AG04450 (cell line): Measurements from ENCODE around the gene DHRS1. TPM values are rescaled to one million over a fixed set of nuclear protein-coding genes. Genes with fewer than 3 reads are reported as not detected.
"Not testable (repeated sequence)": the region's sequence is repeated elsewhere in the genome, so short reads cannot be mapped to it uniquely, and the experiment has no call there.

ENCODE experiments used
- CTCF ChIA-PET: fragments of 300-600, 350-600 bp; formaldehyde crosslinking; extraction: SDS; loops from one replicate; lab custom pipeline; 2022; ENCODE audit warnings: antibody characterized with exemption, inconsistent platforms; lab: Charles Lee
- POLR2A ChIA-PET: fragments of 350-600 bp; formaldehyde crosslinking; extraction: SDS; loops from one replicate; lab custom pipeline; 2021; ENCODE audit warnings: antibody characterized with exemption, inconsistent platforms; lab: Yijun Ruan, JAX
- DNase-seq: peaks from one replicate; pipeline ENCODE4 v3.0.0-alpha.2; 2011; ENCODE audit warnings: low read depth, low spot score
- H3K27ac ChIP-seq: one replicate; pipeline ENCODE4 v1.5.1; 2012; ENCODE audit warnings: low read depth, low read length, control low read depth
- H3K27me3 ChIP-seq: one replicate; pipeline ENCODE4 v1.6.0; 2012; ENCODE audit warnings: low read length; ENCODE audit not compliant: control insufficient read depth, insufficient read depth
- H3K4me3 ChIP-seq: 2 replicates; pipeline ENCODE4 v1.5.1; 2011; ENCODE audit warnings: mild to moderate bottlenecking, low read depth, low read length, control low read depth
- H3K9me3 ChIP-seq: 2 replicates; pipeline ENCODE4 v1.5.1; 2012; ENCODE audit warnings: low read length; ENCODE audit not compliant: control insufficient read depth, insufficient read depth
- polyA plus RNA-seq: library from polyadenylated mRNA; depleted of rRNA; stranded (reverse); fragments of >200 nt; gene quantifications from 2 replicates; pipeline ENCODE4 v1.2.3, GENCODE V29; 2011
- TF ChIP-seq, protein P1 (sequence below): IDR thresholded peaks from 2 replicates; pipeline ENCODE4 v1.5.1; 2011; ENCODE audit warnings: low read depth, low read length, control low read depth, inconsistent platforms

DHRS1 gene
- polyA plus RNA-seq, 1 experiment, result 33.8 TPM

DNA sequence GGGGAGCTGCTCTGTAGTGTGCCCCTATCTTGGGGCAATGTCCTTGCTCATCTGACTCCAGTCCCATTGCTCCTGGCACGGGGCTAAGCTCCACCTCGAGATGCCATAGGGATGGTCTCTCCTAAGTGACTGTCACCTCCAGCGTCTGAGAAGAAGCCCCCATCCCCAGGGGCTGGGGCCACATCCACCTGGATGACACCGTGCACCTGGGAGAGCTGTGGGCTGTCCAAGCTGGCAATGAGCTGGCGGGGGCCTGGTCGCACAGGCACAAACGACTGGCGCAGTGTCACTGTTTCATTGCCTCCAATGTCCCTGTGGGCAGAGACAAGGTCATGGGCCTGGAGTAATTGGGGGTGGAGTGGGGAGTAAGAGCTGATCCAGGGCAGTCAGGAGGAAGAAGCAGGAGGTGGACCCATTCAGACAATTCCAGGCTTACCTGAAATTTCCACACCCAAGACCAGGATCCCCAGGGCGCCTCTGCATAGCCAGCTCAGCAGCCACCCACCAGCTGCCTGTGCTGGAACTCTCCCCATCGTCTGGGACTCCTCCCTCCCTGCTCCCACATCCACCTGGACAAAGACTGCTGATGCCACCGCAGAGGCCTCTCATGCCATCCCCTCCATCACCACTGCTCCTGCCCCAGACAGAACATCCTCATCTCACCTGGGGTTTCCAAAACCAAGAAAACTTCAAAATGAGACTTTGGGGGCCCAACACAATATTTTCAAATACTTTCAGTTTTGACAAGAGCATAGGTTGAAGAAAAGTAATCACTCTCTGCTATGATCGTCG, 50.2 kb downstream of the DHRS1 start:
- POLR2A ChIA-PET, result no interaction called here
- TF ChIP-seq, protein P1, sequence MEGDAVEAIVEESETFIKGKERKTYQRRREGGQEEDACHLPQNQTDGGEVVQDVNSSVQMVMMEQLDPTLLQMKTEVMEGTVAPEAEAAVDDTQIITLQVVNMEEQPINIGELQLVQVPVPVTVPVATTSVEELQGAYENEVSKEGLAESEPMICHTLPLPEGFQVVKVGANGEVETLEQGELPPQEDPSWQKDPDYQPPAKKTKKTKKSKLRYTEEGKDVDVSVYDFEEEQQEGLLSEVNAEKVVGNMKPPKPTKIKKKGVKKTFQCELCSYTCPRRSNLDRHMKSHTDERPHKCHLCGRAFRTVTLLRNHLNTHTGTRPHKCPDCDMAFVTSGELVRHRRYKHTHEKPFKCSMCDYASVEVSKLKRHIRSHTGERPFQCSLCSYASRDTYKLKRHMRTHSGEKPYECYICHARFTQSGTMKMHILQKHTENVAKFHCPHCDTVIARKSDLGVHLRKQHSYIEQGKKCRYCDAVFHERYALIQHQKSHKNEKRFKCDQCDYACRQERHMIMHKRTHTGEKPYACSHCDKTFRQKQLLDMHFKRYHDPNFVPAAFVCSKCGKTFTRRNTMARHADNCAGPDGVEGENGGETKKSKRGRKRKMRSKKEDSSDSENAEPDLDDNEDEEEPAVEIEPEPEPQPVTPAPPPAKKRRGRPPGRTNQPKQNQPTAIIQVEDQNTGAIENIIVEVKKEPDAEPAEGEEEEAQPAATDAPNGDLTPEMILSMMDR, result no peak
- DNase-seq, result no peak
- Histone ChIP-seq H3K27ac (no peak overlapping the region), H3K27me3 (no peaks in the 10 kb centered on the region), H3K4me3 (no peak overlapping the region), H3K9me3 (no peaks in the 10 kb centered on the region)
- CTCF ChIA-PET, result interaction anchor here (0.8 kb wide), 1 partner anchor 58 kb away, joined by 3 read pairs; the partner anchor contains the start of gene CIDEB

DNA sequence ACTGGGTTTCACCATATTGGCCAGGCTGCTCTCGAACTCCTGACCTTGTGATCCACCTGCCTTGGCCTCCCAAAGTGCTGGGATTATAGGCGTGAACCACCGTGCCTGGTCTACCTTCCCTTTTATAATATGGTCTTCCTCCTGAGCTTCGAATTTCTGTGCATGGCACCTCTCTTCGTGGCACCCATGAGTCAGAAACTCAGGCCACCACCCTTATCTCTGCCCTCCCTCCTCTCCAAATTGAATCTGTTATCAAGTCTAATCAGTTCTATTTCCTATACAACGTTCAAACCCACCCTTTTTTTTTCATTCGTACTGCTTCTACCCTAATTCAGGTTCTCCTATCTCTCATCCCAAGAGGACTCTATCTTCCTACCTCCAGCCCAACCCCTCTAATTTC, 52.2 kb downstream of the DHRS1 start:
- H3K27ac ChIP-seq, result no peak overlapping the region
- no peak for DNase-seq
- no peaks in the 10 kb centered on the region for H3K9me3 ChIP-seq
- H3K27me3 ChIP-seq, result no peaks in the 10 kb centered on the region
- TF ChIP-seq, protein P1, result no peak
- CTCF ChIA-PET, result interaction anchor here (0.7 to 2.6 kb wide), 5 partner anchors 25 to 90 kb away, joined by 3 to 14 read pairs (median 5); partner anchors contain the start of gene CIDEB
- no peak overlapping the region for H3K4me3 ChIP-seq
- POLR2A ChIA-PET, result interaction anchor here (0.7 to 1.1 kb wide), 2 partner anchors 34 to 101 kb away, joined by 3 to 5 read pairs; partner anchors contain the start of gene CHMP4A

DNA sequence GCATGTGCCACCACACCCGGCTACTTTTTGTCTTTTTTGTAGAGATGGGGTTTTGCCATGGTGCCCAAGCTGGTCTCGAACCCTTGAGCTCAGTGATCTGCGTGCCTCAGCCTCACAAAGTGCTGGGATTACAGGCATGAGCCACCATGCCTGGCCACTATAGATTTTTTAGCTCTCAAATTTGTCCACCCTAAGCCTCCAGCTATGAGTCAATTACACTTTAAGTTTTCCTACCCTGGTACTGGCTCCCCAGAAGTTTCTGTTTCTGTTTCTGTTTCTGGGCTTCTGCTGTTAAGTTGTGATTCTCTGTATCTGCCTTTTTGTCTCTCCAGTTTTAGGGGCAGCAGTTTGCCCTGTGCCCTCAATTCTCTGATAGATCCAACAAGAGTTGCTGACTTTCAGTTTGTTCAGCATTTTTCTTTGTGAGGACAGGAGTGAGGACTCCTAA, 52.8 kb downstream of the DHRS1 start:
- no peak overlapping the region for H3K27ac ChIP-seq
- no peak overlapping the region for H3K4me3 ChIP-seq
- TF ChIP-seq, protein P1, result no peak
- no peaks in the 10 kb centered on the region for H3K27me3 ChIP-seq
- DNase-seq, result no peak
- no peaks in the 10 kb centered on the region for H3K9me3 ChIP-seq
- ChIA-PET POLR2A (interaction anchor here (1.1 to 1.6 kb wide), 2 partner anchors 31 to 33 kb away, joined by 3 to 8 read pairs; partner anchors contain the start of genes CHMP4A and MDP1), CTCF (interaction anchor here (0.9 to 2.6 kb wide), 4 partner anchors 9 to 62 kb away, joined by 5 to 14 read pairs (median 6); partner anchors contain the start of gene CIDEB)

DNA sequence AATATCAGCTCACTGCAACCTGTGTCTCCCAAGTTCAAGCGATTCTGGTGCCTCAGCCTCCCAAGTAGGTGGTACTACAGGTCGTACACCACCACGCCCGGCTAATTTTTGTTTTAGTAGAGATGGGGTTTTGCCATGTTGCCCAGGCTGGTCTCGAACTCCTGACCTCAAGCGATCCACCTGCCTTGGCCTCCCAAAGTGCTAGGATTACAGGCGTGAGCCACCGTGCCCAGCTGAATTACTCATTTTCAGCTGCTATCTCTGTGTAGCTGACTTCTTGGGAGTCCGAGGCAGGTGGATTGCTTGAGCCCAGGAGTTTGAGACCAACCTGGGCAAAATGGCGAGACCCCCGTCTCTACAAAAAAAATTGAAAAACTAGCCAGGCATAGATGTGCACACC, 54.2 kb downstream of the DHRS1 start:
- H3K9me3 ChIP-seq, DNase-seq, H3K27me3 ChIP-seq, H3K27ac ChIP-seq, H3K4me3 ChIP-seq: not testable (repeated sequence)
- ChIA-PET POLR2A (interaction anchor here (1.3 to 1.6 kb wide), 2 partner anchors 26 to 30 kb away, joined by 4 to 8 read pairs; partner anchors contain the start of genes MDP1 and RABGGTA), CTCF (interaction anchor here (1.1 to 5.6 kb wide), 2 partner anchors 54 to 186 kb away, joined by 4 to 84 read pairs; partner anchors contain the start of genes DHRS1 and NOP9)

DNA sequence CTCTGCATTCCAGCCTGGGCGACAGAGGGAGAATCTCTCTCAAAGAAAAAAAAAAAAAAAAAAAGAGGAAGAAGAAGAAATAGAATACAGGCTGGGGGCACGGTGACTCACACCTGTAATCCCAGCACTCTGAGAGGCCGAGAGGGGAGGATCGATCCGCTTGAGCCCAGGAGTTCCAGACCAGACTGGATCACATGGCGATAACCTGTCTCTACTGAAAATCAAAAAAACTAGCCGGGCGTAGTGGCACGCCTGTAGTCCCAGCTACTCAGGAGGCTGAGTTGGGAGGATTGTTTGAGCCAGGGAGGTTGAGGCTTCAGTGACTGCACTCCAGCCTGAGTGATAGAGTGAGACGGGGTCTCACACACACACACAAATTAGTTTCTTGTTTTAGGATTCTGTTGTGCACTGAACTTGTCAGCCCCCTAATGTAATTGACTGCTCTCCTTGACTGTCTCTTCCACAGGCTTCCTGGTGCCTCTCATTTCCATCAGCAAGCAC, 56.2 kb downstream of the DHRS1 start:
- no peak for DNase-seq
- Histone ChIP-seq H3K4me3 (peak overlapping the region; percentile 92), H3K27ac (peak overlapping the region; percentile 99), H3K27me3 (no peaks in the 10 kb centered on the region), H3K9me3 (no peaks in the 10 kb centered on the region)
- ChIA-PET CTCF (interaction anchor here (0.6 to 5.6 kb wide), 20 partner anchors 8 to 1328 kb away, joined by 3 to 84 read pairs (median 6); partner anchors contain the start of genes CIDEB, DHRS1, NOP9 and RABGGTA), POLR2A (interaction anchor here (0.8 to 2.2 kb wide), 7 partner anchors 9 to 56 kb away, joined by 4 to 50 read pairs (median 9); partner anchors contain the start of genes DHRS1, MDP1, NOP9 and RABGGTA)
- TF ChIP-seq, protein P1, result no peak
